ENCODE results near the gene XYLT1. TPM values are rescaled to one million over a fixed set of nuclear protein-coding genes. Genes with fewer than 3 reads are reported as not detected.

Gene XYLT1
- total RNA-seq, 3 donors from 2014 or later, result 1.9 to 3.1 (median 2.3) TPM

DNA sequence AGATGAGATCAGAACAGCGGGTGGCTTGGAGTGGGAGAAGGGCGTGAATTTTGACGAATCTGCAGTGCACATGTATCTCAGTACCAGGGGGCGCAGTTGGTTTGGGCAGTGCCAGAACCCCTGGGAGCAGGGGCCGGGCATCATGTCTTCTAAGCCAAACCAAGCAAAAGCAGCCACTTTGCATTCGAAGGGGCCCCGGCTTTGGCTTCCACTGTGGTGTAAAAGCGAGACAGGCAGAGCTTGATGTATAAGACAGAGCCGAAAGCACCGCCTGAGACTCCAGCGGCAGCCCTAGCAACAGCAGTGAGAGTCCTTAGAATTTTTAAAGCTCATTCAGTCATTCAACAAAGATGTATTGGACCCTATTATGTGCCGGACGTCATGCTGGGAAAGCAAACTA lies 3.8 kb upstream of the XYLT1 start:
- H3K36me3 Mint-ChIP-seq (ENCODE audit: insufficient read depth), result no peaks in the 10 kb centered on the region
- DNase-seq, result no peak
- ATAC-seq, result no peak
- peaks cover 27% of the 10 kb centered on the region for H3K4me1 Mint-ChIP-seq (ENCODE audit: low read depth)
- H3K27me3 Mint-ChIP-seq (ENCODE audit: low read depth), result peaks cover 4% of the 10 kb centered on the region
- H3K9me3 Mint-ChIP-seq, result no peaks in the 10 kb centered on the region
- peak overlapping the region; percentile 50 for H3K4me3 Mint-ChIP-seq

DNA sequence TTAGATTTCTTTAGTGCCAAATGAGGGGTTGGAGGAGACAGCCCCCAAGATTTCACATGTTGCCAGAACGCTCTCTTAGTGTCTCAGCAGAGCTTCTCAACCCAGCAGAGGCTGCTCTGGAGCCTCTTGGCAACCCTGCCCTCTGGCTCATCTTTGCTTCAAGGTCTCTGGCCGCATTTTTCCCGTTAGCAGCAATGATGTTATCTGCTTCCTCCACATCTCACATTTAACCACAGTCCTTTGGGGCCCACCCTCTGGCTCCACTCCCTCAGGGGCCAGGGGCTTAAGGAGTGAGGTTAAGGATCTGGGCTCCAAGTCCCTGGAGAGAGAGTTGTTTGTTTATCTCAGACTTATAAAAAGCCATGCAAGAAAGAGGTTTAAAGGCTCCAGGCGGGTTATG lies 3.3 kb upstream of the XYLT1 start:
- Mint-ChIP-seq H3K36me3 (ENCODE audit: insufficient read depth) (no peaks in the 10 kb centered on the region), H3K4me3 (peak overlapping the region; percentile 50), H3K4me1 (ENCODE audit: low read depth) (peaks cover 33% of the 10 kb centered on the region), H3K27me3 (ENCODE audit: low read depth) (peaks cover 4% of the 10 kb centered on the region), H3K9me3 (no peaks in the 10 kb centered on the region)
- no peak for ATAC-seq
- no peak for DNase-seq

DNA sequence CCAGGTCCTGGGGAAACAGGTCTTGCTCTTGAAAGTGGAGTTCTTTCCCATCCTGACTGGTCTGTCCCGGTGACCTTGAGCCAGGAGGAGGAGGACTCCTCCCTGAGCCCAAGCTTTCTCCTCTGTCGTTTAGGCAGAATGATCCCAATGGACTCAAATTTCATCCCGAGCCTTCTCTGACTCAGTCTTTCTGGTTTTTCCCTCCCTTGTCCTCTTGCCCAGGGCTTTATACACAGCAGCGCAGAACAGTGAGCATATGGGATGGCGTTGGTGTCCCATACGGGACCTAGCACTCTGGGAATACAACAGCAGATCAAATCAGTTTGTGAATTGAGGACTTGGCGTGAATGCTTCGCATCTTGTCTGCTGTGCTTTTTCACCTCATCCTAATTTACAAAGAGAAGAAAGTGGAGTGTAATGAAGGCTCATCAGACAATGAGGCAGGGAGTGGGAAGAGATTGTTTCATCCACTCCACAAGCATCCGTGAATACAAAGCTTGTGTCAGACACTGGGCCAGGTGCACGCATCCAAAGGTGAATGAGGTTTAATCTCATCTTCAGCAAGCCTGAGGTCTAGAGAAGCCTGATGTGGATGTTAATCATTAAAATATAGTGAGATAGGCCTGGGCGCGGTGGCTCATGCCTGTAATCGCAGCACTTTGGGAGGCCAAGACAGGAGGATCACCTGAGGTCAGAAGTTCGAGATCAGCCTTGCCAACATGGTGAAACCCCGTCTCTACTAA lies 1.1 kb upstream of the XYLT1 start:
- ATAC-seq (no peak), DNase-seq (no peak)
- Mint-ChIP-seq H3K27me3 (ENCODE audit: low read depth) (no peaks in the 10 kb centered on the region), H3K4me3 (peak overlapping the region; percentile 81), H3K4me1 (ENCODE audit: low read depth) (peaks cover 54% of the 10 kb centered on the region), H3K36me3 (ENCODE audit: insufficient read depth) (no peaks in the 10 kb centered on the region), H3K9me3 (no peaks in the 10 kb centered on the region)

DNA sequence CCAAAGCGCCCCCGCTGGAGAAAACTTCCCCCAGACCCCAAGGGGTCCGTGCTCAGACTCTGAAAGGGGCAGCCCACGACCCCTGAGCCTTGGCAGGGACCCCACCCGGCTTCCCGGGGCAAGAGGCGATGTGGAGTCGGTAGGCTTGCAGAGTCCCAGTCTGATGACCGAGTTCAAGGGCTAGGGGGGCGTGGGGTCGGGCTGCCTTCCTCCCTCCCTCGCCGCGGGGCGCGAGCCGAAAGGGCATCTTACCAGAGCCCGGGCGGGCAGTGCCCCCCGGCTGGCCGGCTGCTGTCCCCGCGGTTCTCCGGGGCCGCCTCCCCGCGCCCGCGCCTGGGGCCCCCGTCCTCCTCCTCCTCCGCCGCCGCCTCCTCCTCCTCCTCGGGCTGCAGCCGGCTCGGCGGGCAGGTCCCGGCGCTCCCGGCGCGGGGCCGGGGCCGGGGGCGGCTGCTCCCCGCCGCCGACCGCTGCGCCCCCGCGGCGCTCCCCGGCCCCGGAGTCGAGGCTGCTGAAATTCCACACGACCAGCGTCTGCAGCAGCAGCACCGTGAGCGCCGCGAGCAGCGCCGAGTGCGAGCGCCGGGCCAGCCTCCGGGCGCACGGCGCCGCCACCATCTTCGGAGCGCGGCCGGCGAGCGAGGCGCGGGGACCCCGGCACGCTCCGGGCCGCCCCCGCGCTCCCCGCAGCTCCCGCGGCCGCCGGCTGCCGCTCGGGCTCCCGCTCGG lies 415 bp downstream of the XYLT1 start:
- no peaks in the 10 kb centered on the region for H3K27me3 Mint-ChIP-seq (ENCODE audit: low read depth)
- ATAC-seq (peak; percentile 44), DNase-seq (peak; percentile 13)
- no peaks in the 10 kb centered on the region for H3K9me3 Mint-ChIP-seq
- H3K4me1 Mint-ChIP-seq (ENCODE audit: low read depth), result peaks cover 53% of the 10 kb centered on the region
- peak overlapping the region; percentile 95 for H3K4me3 Mint-ChIP-seq
- H3K36me3 Mint-ChIP-seq (ENCODE audit: insufficient read depth), result peaks cover 5% of the 10 kb centered on the region

DNA sequence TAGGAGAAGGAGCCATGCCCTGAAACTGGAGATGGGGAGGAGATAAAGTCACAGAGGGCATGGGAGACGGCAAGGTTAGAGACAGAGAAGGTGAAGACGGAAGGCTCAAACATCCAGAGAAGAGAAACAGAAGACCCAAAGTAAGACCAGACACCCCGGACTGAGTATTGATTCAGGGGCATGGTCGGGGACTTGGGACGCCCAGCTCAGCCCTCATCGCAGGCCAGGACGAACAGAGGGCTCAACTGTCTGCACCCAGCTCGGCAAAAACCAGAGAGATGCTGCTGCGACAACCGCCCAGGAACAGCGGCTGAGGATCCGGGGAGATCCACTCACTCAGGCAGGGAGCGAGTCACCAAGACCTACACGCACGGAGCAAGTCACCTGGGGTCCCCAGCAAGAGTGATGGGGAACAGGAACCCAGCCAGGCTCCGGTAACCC lies 999 bp downstream of the XYLT1 start:
- Mint-ChIP-seq H3K27me3 (ENCODE audit: low read depth) (no peaks in the 10 kb centered on the region), H3K9me3 (no peaks in the 10 kb centered on the region), H3K4me3 (peak overlapping the region; percentile 95), H3K36me3 (ENCODE audit: insufficient read depth) (peaks cover 5% of the 10 kb centered on the region), H3K4me1 (ENCODE audit: low read depth) (peaks cover 51% of the 10 kb centered on the region)
- DNase-seq, result no peak
- peak; percentile 65 for ATAC-seq

DNA sequence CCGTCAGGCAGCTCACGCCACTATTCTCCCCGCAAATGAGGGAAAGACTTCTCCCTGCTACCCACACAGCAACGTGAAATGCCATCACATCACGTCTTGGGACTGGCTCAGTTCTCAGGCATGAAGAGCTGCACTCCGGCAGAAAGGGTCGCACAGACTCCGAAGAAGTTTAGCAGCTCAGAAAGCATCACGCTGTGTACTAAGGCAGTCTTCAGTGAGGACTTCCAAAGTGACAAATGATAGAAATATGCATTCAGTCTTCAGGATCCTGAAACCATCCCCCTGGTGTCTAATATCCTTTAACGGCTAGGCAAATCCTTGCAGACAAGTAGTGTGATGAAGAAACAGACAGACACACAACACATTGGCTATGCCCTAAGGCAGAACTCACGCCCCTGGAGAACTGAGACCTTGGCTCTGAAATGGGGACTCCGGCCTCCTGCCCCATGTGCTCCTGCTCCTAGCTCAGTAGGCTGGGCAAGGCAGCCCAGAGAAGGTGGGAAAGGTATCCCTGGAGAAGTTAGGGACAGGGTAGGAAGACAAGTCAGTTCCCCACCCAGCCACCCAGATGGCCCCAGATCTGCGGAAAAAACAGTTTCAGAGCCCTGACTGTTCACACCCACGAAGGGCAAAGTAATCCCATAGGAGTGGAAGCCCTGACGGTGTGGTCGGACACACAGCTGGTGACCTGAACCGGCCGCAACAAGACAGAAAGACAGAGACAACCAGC lies 1.6 kb downstream of the XYLT1 start:
- no peaks in the 10 kb centered on the region for H3K27me3 Mint-ChIP-seq (ENCODE audit: low read depth)
- peak overlapping the region; percentile 95 for H3K4me3 Mint-ChIP-seq
- peaks cover 47% of the 10 kb centered on the region for H3K4me1 Mint-ChIP-seq (ENCODE audit: low read depth)
- no peaks in the 10 kb centered on the region for H3K9me3 Mint-ChIP-seq
- peaks cover 5% of the 10 kb centered on the region for H3K36me3 Mint-ChIP-seq (ENCODE audit: insufficient read depth)
- no peak for ATAC-seq
- no peak for DNase-seq

DNA sequence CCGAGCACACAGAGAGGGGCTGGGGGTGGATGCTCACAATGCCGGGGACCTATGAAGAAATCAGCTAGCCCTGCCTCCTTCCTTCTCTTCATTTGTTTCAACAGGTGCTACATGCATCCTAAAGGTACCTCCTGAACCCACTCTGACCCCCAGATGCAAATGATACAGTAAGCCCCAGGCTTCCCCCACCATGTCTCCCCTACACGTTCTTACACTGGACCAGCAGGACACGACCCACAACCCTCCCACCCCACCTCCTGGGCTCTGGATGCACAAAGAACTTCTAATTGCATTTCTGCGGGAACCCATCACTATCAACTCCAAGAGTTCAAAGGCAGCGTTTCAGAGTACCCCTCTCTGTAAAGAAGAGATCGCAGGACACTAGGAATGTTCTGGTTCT lies 2.1 kb downstream of the XYLT1 start:
- H3K4me1 Mint-ChIP-seq (ENCODE audit: low read depth), result peaks cover 46% of the 10 kb centered on the region
- no peaks in the 10 kb centered on the region for H3K27me3 Mint-ChIP-seq (ENCODE audit: low read depth)
- H3K36me3 Mint-ChIP-seq (ENCODE audit: insufficient read depth), result peaks cover 5% of the 10 kb centered on the region
- H3K9me3 Mint-ChIP-seq, result no peaks in the 10 kb centered on the region
- DNase-seq (no peak), ATAC-seq (no peak)
- H3K4me3 Mint-ChIP-seq, result peak overlapping the region; percentile 95

DNA sequence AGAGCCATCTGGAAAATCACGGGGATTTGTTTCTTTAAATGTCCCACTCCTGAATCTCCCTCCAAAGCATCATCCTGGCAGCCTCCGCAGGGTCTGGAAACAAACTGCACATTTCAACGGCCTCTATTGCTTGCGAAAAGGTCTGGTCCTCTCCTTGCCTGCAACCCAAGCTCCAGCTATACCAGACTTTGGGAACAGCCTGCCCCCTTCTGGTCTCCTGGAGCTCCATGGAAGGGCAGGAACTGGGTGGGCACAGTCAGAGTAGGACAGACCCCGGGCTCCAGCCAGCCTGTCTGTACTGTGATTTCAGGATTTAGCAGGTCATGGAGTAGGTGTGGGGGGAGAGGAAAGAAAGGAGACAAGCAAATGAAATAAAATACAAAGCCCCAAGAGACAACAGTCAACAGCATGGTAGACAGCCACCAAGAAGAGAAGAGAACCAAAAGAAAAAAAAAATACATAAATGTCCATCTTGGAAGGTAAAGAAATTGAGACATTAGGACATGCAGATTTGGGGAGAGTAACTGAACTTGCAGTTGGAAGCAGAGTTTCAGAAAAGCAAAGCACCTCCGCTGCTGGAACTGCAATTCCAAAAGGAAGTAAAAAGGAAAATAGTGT lies 2.7 kb downstream of the XYLT1 start:
- no peak for ATAC-seq
- H3K4me3 Mint-ChIP-seq, result peak overlapping the region; percentile 95

DNA sequence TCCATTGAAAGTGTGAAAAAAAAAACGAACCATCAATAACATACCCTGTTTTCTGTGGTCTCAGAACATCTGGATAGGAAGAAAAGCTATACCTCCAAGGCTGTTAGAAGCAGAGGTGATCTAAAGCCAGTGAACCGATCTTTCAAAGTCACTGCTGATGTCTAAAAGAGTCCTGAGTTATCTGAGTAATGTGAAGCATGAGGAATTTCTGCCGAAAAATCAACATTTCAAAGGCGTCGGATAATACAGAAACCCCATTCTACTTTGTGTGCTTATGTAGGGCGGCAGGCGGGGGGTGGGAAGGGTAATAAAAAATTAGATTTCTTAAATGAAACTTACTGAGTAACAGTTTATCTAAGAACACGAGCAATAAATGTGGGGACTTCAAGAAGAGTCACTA lies 3.9 kb downstream of the XYLT1 start:
- Mint-ChIP-seq H3K9me3 (no peaks in the 10 kb centered on the region), H3K4me3 (no peak overlapping the region), H3K36me3 (ENCODE audit: insufficient read depth) (peaks cover 9% of the 10 kb centered on the region), H3K4me1 (ENCODE audit: low read depth) (peaks cover 61% of the 10 kb centered on the region), H3K27me3 (ENCODE audit: low read depth) (no peaks in the 10 kb centered on the region)
- DNase-seq (no peak), ATAC-seq (no peak)

More for the DNA sequence above, 2.7 kb downstream of the XYLT1 start:
- H3K27me3 Mint-ChIP-seq (ENCODE audit: low read depth), result no peaks in the 10 kb centered on the region
- peaks cover 6% of the 10 kb centered on the region for H3K36me3 Mint-ChIP-seq (ENCODE audit: insufficient read depth)
- H3K9me3 Mint-ChIP-seq, result no peaks in the 10 kb centered on the region
- no peak for DNase-seq
- H3K4me1 Mint-ChIP-seq (ENCODE audit: low read depth), result peaks cover 50% of the 10 kb centered on the region

DNA sequence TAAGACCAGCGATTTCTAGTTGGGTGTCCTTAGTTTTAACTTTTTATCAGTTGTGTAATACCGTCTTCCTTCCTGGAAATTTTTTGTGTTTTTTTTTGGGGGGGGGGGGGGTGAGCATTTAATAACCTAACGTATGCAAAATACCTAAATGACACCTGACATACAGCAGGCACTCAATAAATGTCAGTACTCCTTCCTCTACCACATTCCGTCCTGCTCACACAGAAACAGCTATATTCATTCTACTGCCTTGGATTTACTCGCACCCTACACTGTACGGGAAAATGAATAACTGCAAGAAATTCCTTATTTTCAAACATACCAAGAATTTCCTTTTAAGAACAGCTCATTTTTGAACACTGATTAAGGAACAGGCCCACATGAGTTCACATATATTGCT lies 5.3 kb downstream of the XYLT1 start:
- no peaks in the 10 kb centered on the region for H3K27me3 Mint-ChIP-seq (ENCODE audit: low read depth)
- H3K4me3 Mint-ChIP-seq, result no peak overlapping the region
- no peak for DNase-seq

DNA sequence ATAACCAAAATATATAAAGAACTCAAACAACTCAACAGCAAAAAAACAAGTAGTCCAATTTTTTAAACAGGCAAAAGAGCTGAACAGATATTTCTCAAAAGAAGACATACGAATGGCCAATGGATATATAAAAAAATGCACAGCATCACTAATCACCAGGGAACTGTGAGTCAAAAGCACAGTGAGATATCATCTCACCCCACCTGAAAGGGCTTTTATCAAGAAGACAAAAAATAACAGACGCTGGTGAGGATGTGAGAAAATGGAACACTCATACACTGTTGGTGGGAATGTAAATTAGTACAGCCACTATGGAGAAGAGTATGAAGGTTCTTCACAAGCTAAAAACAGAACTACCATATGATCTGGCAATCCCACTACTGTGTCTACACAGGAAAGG lies 7.4 kb downstream of the XYLT1 start:
- Mint-ChIP-seq H3K36me3 (ENCODE audit: insufficient read depth) (peaks cover 11% of the 10 kb centered on the region), H3K27me3 (ENCODE audit: low read depth) (no peaks in the 10 kb centered on the region), H3K9me3 (no peaks in the 10 kb centered on the region), H3K4me1 (ENCODE audit: low read depth) (peaks cover 59% of the 10 kb centered on the region), H3K4me3 (no peak overlapping the region)
- ATAC-seq (peak; percentile 59 to 80), DNase-seq (no peak)

More for the DNA sequence above, 5.3 kb downstream of the XYLT1 start:
- Mint-ChIP-seq H3K9me3 (no peaks in the 10 kb centered on the region), H3K4me1 (ENCODE audit: low read depth) (peaks cover 72% of the 10 kb centered on the region), H3K36me3 (ENCODE audit: insufficient read depth) (peaks cover 11% of the 10 kb centered on the region)
- ATAC-seq, result no peak

DNA sequence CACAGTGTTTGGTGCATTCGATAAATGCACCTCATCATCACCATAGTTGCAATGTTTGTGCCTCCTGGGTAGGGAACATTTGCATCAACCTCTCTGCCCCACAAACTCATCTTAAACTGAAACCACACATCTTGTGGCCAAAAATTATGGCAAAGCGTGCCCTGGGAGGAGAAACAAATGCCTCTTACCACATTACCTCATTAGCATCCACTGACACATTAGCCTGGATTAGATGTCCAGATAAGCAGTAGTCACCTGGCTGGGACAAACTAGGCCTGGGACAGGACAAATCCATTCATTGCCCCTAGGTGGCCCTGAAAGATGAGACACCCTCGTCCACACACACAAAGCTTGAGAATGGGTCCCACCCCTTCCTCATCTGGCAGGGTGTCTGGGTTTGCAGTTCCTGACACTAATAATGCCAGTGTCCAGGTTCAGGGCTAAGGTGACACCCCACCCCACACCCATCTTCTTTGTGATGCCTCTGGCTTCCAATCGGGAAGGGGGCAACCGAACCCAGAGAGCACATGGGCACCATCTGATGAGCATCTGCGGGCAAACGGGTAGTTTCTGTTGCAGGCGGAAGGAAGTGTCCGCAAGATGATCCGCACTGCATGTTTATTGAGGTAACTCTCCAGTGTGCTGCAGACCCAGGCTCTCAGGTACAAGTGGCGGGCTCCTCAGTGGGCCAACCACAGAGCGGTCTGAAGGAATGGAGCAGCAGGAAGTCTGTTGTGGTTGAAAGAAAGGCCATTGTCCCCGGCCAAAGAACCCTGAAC lies 8.6 kb downstream of the XYLT1 start:
- no peak for ATAC-seq
- DNase-seq, result no peak
- H3K4me1 Mint-ChIP-seq (ENCODE audit: low read depth), result peaks cover 50% of the 10 kb centered on the region

DNA sequence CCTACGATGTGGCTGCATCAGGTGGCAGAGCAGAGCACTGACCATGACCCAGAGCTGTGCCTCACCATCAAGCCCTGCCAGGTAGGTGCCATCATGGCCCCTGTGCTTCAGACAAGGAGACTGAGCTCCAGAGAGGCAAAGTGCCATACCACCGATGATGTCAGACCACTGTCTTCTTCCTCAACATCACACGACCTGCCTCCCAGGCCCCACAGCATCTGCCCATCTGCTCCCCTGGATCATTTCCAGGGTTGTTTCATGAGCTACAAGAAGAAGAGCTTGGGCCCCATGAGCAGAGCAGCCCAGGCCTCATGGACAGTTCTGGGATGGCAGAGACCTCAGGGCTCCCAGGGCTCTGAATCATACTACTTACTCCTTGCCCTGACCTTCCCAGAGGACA lies 9.9 kb downstream of the XYLT1 start:
- peaks cover 6% of the 10 kb centered on the region for H3K36me3 Mint-ChIP-seq (ENCODE audit: insufficient read depth)

More for the DNA sequence above, 8.6 kb downstream of the XYLT1 start:
- peak overlapping the region; percentile 44 for H3K4me3 Mint-ChIP-seq
- H3K36me3 Mint-ChIP-seq (ENCODE audit: insufficient read depth), result peaks cover 11% of the 10 kb centered on the region
- H3K9me3 Mint-ChIP-seq, result no peaks in the 10 kb centered on the region
- no peaks in the 10 kb centered on the region for H3K27me3 Mint-ChIP-seq (ENCODE audit: low read depth)

More for the DNA sequence above, 9.9 kb downstream of the XYLT1 start:
- H3K9me3 Mint-ChIP-seq, result no peaks in the 10 kb centered on the region
- no peak overlapping the region for H3K4me3 Mint-ChIP-seq
- DNase-seq, result no peak
- no peak for ATAC-seq
- no peaks in the 10 kb centered on the region for H3K27me3 Mint-ChIP-seq (ENCODE audit: low read depth)
- H3K4me1 Mint-ChIP-seq (ENCODE audit: low read depth), result peaks cover 40% of the 10 kb centered on the region

Measured in activated T-cell treated with anti-CD3 and anti-CD28 coated beads, Interleukin-2, amount 50 U/mL, for 4 hours (primary cell).